Activated T-cell treated with anti-CD3 and anti-CD28 coated beads for 48 hours (primary cell): Measurements from ENCODE around the gene VAC14.

ENCODE experiments used
- DNase-seq: peaks from one replicate; pipeline ENCODE4 v3.0.0-alpha.2; 2020; ENCODE audit warnings: low read depth

The VAC14 gene

DNA sequence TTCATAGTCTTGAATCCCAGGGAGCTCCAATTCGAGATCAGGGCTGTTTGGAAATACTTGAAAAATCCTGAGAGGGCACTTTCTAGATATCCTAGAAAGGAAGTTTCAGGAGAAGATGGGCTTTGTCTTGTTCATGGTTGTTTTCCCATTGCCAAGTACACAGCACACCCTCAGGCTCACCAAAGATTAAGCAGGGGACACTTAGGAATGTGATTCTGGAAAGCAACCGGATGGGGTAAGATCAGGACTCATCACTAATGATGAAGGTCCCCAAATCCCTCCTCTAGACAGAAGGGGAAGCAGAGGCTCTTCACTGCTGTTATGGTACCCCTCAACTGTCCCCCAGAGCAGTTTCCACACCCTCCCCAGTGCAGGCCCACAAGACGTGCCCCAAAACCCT lies 40.7 kb downstream of the VAC14 start:
- no peak for DNase-seq

DNA sequence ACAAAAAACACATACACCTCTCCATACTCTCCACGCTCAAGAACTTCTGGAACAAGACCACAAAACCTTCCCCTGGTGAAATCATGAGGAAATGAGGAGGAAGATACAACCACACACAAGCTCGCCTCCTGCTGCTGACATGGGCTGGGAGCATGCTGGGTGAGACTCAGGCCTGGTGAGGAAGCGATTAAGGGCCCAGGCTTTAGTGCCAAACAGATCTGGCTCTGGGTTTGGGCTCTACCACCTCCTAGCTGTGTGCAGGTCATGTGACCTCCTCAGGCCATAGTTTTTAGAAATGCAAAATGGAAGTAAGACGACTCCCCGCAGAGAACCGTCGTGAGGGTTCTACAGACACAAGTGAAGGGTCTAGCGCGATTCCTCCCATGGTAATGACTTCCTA lies 41.3 kb downstream of the VAC14 start:
- no peak for DNase-seq

DNA sequence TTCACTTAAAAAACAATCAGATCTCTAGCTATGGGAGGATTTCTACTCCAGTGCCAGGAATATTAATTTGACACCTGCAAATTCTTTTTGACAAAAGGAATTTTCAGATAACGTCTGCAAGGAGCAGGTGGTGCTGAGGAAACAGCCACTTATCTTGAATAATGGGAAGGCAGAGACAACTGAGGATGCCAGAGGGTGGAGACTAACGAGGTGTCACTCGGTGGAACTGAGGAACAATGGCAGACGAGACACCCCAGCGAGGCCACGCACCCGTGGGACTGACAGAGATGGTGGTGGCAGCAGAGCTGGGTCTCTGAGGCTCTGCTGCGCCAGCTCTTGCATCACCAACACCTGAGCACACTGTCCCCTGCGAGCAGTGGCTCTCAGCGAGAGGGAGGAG lies 42.2 kb downstream of the VAC14 start:
- DNase-seq: no peak

DNA sequence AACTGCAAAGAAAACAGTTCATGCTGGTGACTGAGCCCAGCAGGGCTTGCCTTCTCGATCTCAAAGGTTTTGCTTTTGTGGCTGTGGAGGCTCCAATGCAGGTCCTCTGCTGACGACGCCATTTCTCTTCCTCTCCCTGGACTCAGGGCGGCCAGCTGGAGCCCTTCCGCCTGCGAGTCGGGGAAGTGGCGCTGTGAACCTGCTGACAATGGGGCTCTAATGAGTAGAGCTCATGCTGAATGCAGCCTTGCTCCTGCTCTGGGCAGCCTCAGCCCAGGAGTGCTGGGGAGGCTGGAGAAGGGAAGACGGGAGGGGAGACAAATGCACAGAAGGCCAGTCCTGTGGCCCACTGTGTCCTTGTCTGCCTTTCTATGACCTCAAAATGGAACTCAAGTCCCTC lies 43.8 kb downstream of the VAC14 start:
- no peak for DNase-seq

DNA sequence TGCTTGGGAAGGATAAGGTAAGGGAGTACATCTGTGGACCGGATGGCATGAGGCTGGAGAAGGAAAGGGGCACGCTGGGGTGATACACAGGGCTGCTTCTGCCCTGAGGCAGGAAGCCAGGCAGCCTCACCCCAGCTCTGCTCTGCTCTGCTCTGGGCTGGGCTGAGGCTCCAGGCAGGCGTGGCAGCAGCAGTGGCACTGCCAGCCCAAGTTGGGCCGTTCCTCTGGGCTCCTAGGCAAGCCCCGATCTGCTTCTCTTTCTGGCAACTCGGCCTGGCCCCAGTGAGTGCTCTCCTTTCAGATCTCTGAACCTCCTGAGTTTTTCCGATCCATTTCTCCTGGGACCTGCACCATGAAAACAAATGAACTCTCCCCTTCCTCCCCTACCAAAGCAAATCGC lies 44.9 kb downstream of the VAC14 start:
- no peak for DNase-seq

DNA sequence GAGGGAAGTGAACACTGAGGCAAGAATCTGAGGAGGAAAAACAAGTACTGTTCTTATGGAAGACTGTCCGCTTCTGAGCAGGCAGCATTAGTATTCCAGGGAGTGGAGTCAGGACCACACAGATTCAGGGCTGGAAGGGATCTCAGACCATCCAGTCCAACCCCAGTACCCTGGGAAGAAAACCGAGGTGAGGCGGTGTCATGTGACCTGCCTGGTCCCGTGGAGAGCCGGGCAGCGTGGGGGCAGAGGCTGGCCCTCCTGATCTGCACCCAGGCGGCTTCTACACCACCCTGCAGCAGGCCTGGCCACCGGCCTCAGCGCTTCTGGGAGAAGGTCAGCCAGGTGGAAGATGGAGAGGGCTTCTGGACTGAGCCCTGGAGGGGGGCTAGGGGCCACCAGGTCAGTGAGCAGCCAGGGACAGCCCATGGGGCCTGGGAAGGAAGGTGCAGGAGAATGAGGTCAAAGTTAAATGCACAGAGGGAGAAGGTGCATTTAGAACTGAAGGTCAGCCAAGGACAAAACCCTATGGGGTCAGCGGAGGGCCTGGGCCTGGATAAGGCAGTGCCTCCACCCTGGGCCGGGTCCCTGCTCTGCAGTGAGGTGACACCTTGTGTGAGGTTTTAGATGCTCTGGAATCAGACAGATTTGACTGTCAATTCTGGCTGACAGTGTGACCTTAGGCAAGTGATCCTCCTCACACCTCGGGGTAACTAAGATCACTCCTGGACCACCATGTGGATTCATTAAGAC lies 45.9 kb downstream of the VAC14 start:
- DNase-seq: no peak

DNA sequence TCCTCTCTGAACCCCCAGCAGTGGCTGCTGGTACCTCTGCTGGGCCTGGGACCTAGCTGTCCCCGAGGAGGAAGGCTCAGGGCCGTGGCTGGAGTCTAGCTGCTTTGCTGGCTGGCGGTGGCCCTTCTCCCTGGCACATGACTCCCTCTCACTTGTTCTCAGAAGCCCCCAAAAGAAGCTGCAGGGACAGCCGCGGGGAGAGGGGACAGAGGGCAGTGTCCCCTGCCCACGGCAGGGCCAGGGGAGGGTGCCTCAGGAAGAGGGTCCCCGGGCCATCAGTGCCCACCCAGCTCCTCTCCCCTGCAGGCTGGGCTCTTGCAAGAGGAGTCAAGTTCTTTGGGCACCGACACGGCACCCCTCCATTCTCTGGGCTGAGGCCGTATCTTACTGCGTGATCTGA lies 46.6 kb downstream of the VAC14 start:
- no peak for DNase-seq

DNA sequence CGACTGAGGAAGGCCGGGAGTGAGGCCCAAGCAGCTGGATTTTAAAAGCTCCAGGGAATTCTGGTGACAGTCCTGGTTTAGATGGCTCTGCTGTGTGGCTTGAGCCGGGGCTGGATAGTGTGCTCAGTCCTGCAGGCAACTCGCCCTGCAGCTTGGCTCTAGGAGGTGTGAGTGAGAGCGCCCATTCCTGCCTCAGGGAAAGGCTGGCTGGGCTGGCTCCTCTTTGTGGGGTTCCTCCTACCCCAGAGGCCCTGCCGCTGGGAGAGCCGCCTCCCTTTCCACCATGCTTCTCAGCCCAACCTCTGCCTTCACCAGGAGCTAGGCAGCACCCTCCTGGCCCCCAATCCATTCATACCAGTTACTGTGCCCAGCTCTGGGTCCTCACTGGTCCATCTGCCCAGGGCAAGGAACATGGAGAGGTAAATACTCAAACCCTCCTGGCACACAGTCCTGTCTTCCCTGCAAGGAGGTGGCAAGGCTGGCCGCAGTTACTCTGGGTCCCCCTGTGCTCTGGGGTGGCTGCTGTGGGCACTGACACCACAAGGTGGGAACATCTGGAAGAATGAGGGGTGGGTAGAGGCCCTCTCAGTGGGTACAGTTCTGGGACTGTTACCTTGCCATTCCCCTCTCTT lies 47.1 kb downstream of the VAC14 start:
- no peak for DNase-seq

DNA sequence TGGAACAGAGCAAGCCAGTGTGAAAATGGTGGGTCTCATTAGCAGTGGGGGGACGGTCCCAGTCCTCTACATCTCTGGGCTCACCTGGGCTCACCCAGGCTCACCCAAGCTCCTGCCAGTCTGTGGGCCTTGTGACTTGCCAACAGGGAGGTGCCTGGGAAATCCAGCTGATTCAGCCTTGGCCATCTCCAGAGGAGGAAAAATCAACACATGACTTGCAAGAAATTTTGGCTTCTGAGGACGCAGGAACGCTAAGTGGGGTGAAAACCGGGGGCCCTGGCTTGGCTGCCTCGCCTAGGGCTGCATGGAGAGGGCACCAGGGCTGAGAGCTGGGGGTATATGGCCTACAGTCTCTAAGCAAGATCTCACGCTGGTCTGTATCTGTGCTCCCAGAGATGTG lies 47.7 kb downstream of the VAC14 start:
- no peak for DNase-seq

DNA sequence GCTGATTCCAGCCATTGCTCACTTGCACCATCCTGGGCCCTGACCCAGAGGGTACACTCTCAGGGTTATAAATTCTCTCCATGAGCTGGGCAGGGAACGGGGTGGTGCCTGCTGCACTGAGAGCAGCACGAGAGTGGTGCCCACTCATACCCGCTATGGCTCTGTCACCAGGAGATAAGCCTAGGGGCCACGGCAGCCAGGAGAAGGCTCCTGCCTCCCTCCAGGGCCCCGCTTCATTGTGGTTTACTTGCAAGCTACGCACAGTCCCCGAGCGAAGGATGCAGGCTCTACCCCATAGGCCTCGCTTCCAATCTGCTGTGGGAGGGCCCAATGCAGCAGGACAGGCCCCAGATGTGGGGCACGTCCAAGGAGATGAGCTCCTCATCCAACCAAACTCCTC lies 48.5 kb downstream of the VAC14 start:
- no peak for DNase-seq

DNA sequence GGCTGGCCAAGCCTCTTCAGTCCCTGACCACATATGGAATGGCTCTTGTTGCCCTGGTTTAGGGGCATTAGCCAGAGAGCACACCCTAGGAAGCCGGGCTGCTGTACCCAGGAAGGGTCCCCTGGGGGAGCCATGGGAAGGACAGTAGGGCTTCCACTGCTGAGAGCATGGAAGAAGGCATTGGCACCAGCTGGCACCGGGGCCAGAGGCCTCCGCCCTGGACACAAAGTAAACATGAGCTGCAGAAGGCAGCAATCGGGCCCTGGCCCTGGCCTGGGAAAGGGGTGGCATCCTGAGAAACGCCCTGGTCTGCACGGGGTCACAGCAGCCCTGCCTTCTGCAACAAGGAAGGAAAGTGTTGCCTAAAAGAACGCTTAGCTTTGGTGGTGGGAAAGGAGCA lies 49.4 kb downstream of the VAC14 start:
- DNase-seq: no peak

DNA sequence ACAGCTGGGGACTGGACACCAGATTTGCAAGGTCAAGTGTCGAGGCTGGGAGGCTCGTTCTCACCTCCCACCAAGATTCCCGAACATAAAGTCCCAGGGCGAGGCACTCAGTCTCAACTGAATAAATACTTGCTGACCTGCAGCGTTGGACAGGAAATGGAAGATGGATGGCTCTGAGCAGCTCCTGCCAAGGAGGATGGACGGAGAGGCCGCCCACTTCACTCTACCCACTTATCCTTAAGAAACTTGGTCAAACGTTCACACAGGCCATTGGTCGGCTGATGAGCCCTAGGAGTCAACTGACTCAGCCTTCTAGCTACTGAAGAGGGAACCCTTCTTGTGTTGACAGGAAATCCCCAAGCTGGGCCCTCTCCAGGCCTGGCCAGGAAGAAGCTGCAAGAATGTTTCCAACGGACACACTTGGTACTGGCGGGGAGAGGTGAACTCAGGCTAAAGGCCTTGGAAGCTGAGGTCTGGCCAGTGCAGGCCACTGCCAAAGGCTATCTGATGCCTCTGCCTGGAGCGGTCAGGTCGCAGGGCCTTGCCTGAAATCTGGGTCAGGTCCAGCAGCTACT lies 50.0 kb downstream of the VAC14 start:
- DNase-seq: no peak

DNA sequence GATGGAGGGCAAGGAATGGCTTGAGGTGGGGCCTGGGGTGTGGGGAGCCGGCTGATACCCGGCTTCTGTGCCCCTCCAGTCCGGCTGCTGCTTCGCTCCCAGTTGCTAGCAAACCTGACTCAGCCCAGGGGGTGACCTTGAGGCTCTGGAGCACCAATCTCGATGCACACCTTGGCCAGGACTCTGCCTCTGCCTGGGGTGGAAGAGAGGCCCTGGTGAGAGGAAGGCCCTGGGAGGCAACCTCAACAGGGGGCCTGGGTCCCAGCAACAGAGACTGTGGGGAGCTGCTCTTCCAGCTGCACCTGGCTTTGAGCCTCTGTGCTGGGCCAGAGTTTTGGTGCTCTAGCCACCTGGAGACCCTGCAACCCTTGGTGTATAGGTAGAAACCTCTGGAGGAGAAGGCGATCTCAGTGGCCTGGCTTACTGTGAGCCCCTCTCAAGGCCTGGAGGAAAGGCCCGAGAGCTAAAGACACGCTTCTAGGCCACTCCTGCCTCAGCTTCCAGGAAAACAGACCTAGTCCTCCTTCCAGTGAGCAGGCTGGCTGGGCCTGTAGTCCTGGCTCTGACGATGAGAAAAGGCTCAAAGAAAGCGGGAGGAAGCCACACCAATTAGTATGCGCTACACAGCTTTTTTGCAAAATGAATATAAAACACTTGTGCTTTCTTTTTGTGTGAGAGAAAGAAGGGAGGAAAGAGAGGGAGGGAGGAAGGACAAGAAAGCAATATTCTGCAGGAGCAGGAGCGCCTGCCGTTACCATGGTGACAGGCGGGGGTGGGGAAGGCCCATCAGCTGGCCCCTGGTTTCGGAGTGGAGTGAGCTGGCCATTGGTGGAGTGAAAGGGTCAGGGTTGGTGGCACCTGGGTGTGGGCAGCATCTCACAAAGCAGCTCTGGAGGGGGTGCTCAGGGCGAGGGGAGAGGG lies 51.0 kb downstream of the VAC14 start:
- no peak for DNase-seq

DNA sequence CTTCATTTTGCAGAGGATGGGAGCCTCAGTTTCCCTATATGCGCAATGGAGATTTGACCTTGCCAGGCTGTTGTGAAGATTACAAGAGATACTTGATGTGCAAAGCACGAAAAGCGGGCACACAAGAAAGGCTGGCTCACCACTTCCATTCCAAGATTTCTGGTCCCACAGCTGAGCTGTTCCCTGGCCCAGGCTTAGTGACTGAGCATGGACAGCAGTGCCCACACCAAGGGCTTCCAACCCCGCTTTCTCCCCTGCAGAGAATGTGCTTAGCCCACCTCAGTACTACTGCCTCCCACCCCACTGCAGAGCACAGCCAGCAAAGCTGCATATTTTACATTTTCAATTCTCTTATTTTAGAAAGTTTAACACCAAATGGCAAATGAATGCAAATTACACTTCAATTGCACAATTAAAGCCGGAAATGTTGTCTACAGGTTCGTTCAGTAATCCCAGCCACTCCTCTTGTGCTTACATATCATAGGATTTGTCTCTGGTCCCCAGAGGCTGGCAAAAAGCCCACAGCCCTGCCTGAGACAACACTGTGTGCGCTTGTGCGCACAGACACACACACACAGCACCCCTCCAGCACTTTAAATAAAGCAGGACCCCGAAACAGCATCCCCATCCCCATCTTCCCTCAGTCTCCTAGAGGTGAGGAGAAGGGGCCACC lies 51.8 kb downstream of the VAC14 start:
- DNase-seq: no peak

DNA sequence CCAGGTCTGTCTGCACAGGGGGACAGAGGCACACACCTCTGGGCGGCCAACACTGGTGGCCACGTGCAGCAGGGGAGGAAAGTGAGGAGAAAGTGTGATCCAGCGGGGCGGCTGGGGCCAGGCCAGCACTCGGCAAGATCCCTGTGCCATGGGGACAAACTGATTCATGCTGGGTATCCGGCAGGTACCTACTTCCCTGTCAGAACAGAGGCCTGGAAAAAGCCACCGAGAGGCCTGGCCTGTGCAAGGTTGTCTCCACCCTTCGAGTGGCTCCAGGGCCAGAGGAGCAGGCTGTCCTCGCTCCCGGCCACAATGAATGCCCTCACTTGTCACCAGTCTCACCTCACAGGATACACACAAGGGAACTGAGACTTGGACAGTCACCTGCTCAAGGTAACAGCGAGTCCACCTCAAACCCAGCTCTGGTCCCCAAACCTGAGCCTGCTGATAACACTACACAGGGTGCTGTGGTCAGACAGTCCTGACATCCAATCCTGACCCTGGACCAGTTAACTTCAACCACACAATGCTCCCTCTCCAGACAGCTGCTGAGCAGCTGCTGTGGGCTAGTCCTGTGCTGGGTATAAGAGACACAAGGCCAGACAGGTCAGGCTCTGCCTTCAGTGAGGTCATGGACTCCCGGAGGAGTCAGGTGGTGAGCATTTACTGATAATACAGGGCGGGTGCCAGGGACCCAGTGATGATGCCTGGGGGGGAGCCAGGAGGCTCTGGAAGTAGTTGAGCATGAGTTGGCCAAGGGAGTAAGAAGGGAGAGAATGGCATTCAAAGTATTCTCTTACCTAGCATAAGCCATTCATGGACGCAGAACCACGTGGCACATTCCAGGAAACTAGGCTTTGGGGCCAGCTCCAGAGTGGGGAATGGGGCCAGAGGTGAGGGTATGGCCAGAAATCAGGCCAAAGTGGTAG lies 53.0 kb downstream of the VAC14 start:
- no peak for DNase-seq

DNA sequence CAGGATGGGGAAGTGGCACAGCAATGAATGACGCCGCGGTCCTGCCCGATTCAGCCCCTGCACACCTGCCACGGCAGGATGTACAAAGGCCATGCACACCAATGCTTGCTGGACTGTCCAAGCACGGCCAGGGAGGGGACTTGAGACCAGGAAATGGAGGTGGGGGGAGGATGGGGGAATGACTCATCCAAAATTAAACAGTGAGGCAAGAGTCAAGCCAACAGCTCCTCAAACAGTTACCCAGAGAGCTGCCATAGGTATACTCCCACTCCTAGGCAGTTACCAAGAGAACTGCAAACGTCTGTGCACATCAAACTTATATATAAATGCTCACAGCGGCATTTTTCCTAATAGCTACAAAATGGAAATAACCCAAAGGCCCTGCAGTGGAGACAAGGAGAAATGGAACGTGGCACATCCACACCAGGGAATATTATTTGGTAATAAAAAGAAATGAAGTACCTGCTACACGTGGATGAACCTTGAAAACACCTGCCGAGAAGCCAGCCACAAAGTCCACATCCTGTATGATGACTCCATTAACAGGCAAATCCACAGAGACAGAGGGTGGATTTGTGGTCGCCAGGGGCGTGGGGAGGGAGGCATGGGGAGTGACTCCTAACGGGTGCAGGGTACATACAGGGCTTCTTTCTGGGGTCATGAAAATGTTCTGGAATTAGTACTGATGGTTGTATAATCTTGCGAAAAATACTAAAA lies 54.1 kb downstream of the VAC14 start:
- no peak for DNase-seq

DNA sequence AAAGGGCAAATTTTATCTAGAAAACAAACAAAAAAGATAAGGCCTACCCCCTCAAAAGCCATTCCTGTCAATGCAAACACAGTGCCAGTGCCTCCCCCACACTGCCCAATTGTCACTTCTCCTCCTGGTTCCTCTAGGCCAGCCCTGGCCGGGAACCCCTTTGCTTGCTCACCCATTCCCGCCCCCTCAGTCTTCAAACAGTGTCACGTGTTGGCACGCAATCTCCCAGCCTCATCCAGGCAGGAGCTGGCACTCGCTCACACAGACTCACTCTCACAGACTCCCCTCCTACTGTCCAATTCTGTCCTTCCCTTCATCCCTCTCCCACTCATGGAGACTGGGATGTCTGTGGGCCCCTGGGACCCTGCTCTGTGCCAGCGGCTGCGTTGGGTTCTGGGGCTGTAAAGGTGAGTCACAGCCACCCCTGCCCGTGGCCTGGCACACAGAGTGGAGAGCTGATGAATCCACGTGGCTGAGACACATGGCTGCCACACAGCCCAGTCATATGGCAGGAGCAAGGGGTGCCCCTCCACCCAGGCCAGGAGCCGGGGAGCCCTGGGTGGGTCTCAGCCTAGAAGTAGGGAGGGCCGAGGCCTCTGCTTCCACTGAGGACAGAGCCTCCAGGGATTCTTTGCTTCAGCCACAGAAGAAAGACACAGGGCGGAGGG lies 54.8 kb downstream of the VAC14 start:
- no peak for DNase-seq

DNA sequence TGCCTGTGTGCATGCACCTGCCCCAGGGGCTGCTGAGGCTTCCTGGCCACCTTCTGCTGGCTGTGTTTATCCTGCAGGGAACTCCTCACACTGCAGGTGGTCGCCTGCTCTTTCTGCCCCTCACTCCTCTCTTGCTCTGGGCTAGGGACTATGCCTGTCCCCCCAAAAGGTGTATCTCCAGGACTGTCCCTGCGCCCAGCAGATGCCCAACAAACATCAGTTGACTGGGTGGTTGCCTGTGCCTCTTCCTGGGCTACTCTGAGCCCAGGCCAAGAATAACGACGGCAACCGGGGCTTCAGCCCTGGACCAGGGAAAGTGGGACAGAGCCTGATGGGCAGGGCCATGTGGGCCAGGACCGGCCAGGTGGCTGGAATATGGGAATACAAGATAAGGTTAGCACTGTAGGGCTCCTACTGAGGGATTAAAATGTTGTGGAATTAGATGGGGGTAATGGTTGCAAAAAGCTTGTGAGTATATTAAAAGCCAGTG lies 55.4 kb downstream of the VAC14 start:
- no peak for DNase-seq

DNA sequence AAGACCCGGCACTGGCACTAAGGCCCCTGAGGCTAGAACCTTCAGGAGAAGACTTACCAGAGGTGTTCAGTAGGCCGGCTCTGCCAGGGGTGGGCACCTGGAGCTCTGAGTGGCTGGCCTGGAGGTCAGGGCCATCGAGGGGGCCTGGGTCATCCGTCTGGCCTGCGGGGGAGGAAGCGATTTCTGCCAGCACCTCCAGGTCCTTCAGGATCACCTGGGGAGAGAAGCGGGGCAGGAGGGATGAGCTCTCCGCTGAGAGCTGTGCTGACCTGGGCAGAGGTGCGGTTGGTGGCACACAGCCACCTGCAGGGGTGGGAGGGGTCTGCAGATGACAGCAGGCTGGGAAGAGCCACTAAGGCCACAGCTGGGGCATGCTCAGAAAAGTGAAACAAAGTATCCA lies 56.6 kb downstream of the VAC14 start:
- DNase-seq: no peak

DNA sequence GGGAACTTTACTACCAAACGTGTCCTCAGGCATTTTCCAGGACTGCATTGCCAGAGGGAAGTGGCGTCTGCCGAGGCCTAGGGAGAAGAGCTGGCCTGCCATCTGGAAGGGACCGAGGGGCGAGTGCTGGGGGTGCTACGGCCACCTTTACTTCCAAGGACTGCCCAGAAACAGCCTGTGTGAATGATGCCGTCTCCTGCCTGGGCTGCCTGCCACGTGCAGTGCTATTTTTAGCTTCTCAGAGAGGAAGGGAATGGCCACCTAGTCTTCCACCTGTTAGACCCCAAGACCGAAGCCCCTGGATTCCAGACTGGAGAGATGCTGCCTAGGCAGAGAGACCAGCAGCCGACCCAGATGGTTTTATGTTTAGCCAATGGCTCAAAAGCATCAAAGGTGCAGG lies 57.2 kb downstream of the VAC14 start:
- no peak for DNase-seq
